WTC11 (cell line): ENCODE data around the gene MAN2B2. TPM values are rescaled to one million over a fixed set of nuclear protein-coding genes. Genes with fewer than 3 reads are reported as not detected.

Experiments used
- ATAC-seq: fragments of 200-7000 bp; cut with Tn5 transposase; 2 replicates; pipeline ENCODE4 v1.10.0; 2021; ENCODE audit warnings: mild to moderate bottlenecking, moderate library complexity
- CTCF ChIA-PET: fragments of 300-600 bp; sonication (Branson Sonifier 250); formaldehyde crosslinking; loops from one replicate; lab custom pipeline; 2021; ENCODE audit warnings: antibody characterized with exemption; lab: Charles Lee
- POLR2A ChIA-PET: fragments of 350-600 bp; sonication (Branson Sonifier 250); formaldehyde crosslinking; loops from one replicate; lab custom pipeline; 2021; ENCODE audit warnings: antibody characterized with exemption; lab: Charles Lee
- DNase-seq: peaks from one replicate; pipeline ENCODE4 v3.0.0; 2021; ENCODE audit warnings: low spot score
- H3K27ac Mint-ChIP-seq: 2 replicates; pipeline ENCODE4 v1.8.0; 2021; ENCODE audit warnings: mixed read lengths
- H3K27me3 Mint-ChIP-seq: 2 replicates; pipeline ENCODE4 v1.8.0; 2021; ENCODE audit warnings: low read depth, mild to moderate bottlenecking, moderate library complexity, mixed read lengths
- H3K36me3 Mint-ChIP-seq: 2 replicates; pipeline ENCODE4 v1.8.0; 2021; ENCODE audit warnings: mixed read lengths
- H3K4me1 Mint-ChIP-seq: 2 replicates; pipeline ENCODE4 v1.8.0; 2022; ENCODE audit warnings: mixed read lengths
- H3K4me3 Mint-ChIP-seq: 2 replicates; pipeline ENCODE4 v1.8.0; 2021; ENCODE audit warnings: mild to moderate bottlenecking, moderate library complexity, mixed read lengths
- H3K9me3 Mint-ChIP-seq: 2 replicates; pipeline ENCODE4 v1.8.0; 2021; ENCODE audit warnings: mixed read lengths
- CBFB ChIP-seq: sonication (generic); formaldehyde crosslinking; IDR thresholded peaks from 2 replicates; pipeline ENCODE4 v1.8.1; 2022; ENCODE audit warnings: mild to moderate bottlenecking, low read depth, missing genetic modification reagents
- ERG ChIP-seq: fragments of 250-450 bp; sonication (Bioruptor Pico); IDR thresholded peaks from 2 replicates; pipeline ENCODE4 v1.8.0; 2021; ENCODE audit warnings: mild to moderate bottlenecking
- GTF2I ChIP-seq: fragments of 250-450 bp; sonication (Bioruptor Pico); conservative IDR thresholded peaks from 2 replicates; pipeline ENCODE4 v1.4.0; 2021; ENCODE audit warnings: mild to moderate bottlenecking
- KAT7 ChIP-seq: sonication (generic); formaldehyde crosslinking; IDR thresholded peaks from 2 replicates; pipeline ENCODE4 v1.8.1; 2023; ENCODE audit warnings: missing genetic modification reagents, mild to moderate bottlenecking, borderline replicate concordance
- MYBL2 ChIP-seq: sonication (generic); formaldehyde crosslinking; IDR thresholded peaks from 2 replicates; pipeline ENCODE4 v1.8.1; 2023; ENCODE audit warnings: mild to moderate bottlenecking, moderate library complexity, missing genetic modification reagents
- SOX15 ChIP-seq: fragments of 250-450 bp; sonication (Bioruptor Pico); IDR thresholded peaks from 2 replicates; pipeline ENCODE4 v1.9.0; 2021; ENCODE audit warnings: mild to moderate bottlenecking
- USF1 ChIP-seq: sonication (generic); formaldehyde crosslinking; IDR thresholded peaks from 2 replicates; pipeline ENCODE4 v1.8.0; 2022; ENCODE audit warnings: mild to moderate bottlenecking, missing genetic modification reagents
- ZBTB21 ChIP-seq: sonication (generic); formaldehyde crosslinking; IDR thresholded peaks from 2 replicates; pipeline ENCODE4 v1.8.1; 2023; ENCODE audit warnings: mild to moderate bottlenecking, missing genetic modification reagents, borderline replicate concordance
- ZNF396 ChIP-seq: fragments of 250-450 bp; sonication (Bioruptor Pico); IDR thresholded peaks from 2 replicates; pipeline ENCODE4 v1.8.0; 2021; ENCODE audit warnings: mild to moderate bottlenecking, moderate library complexity, borderline replicate concordance
- total RNA-seq: library from RNA; stranded (reverse); gene quantifications from 3 replicates; pipeline ENCODE4 v1.2.3, GENCODE V29; 2021
- TF ChIP-seq, protein P1 (sequence below): fragments of 250-450 bp; sonication (Bioruptor Pico); IDR thresholded peaks from 2 replicates; pipeline ENCODE4 v2.1.2; 2022; ENCODE audit warnings: mild to moderate bottlenecking, moderate library complexity
- TF ChIP-seq, protein P2 (sequence below): sonication (generic); formaldehyde crosslinking; IDR thresholded peaks from 2 replicates; pipeline ENCODE4 v1.8.0; 2023; ENCODE audit warnings: mild to moderate bottlenecking, missing genetic modification reagents

The MAN2B2 gene
- total RNA-seq, 1 experiment from 2014 or later, result 6.3 TPM

DNA sequence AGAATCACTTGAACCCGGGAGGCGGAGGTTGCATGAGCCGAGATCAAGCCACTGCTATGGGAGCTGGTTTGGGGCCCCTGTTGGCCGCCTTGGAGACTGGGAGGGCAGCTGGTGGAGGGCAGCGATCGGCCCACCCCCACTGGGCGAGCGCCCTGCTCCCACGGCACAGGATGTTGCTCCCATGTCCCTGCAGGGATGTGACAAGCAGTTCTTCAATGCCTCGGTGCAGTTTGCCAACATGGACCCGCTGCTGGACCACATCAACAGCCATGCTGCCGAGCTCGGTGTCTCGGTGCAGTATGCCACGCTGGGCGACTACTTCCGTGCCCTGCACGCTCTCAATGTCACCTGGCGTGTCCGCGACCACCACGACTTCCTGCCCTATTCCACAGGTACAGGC lies 19.4 kb downstream of the MAN2B2 start (continued):
- TF ChIP-seq ERG (CRISPR knock-in tag) (no peak), CBFB (no peak)

DNA sequence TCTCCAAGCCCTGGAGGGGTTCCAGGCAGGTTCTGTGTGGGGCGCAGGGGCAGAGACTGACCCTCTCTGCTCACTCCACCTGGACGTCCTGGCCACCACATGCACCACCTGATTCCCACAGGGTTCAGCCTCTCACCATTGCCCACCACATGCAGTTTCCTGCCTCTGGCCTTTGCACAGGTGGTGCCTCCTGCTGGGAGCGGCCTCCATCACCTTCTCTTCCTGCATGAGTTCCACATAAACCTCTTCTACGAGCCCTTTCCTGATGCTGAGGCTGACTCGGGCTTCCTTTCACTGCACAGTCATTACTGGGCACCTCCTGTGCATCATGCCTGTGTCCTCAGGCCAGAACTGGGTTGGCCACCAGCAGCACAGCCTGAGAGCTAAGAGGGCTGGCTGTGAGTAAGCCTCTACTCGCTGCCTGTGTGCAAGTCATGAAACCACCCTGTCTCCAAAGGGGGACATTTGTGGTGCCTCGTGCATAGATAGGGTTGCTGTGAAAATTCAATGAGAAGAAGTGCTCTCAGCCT lies 19.9 kb downstream of the MAN2B2 start:
- H3K27ac Mint-ChIP-seq, result no peak overlapping the region
- POLR2A ChIA-PET, result no interaction called here
- DNase-seq (no peak), ATAC-seq (no peak)
- no peaks in the 10 kb centered on the region for H3K9me3 Mint-ChIP-seq
- no peaks in the 10 kb centered on the region for H3K4me1 Mint-ChIP-seq
- CTCF ChIA-PET, result no interaction called here
- H3K36me3 Mint-ChIP-seq, result peaks cover 2% of the 10 kb centered on the region; the same call in 1 of the 2 replicates
- H3K27me3 Mint-ChIP-seq, result peaks cover 4% of the 10 kb centered on the region; the same call in 1 of the 2 replicates
- H3K4me3 Mint-ChIP-seq, result no peak overlapping the region
- TF ChIP-seq KAT7 (CRISPR knock-in tag), result no peak
- TF ChIP-seq ZNF396 (CRISPR knock-in tag), result no peak
- no peak for TF ChIP-seq MYBL2
- TF ChIP-seq, protein P1, sequence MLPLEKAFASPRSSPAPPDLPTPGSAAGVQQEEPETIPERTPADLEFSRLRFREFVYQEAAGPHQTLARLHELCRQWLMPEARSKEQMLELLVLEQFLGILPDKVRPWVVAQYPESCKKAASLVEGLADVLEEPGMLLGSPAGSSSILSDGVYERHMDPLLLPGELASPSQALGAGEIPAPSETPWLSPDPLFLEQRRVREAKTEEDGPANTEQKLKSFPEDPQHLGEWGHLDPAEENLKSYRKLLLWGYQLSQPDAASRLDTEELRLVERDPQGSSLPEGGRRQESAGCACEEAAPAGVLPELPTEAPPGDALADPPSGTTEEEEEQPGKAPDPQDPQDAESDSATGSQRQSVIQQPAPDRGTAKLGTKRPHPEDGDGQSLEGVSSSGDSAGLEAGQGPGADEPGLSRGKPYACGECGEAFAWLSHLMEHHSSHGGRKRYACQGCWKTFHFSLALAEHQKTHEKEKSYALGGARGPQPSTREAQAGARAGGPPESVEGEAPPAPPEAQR, result no peak
- TF ChIP-seq GTF2I (CRISPR knock-in tag), result no peak

DNA sequence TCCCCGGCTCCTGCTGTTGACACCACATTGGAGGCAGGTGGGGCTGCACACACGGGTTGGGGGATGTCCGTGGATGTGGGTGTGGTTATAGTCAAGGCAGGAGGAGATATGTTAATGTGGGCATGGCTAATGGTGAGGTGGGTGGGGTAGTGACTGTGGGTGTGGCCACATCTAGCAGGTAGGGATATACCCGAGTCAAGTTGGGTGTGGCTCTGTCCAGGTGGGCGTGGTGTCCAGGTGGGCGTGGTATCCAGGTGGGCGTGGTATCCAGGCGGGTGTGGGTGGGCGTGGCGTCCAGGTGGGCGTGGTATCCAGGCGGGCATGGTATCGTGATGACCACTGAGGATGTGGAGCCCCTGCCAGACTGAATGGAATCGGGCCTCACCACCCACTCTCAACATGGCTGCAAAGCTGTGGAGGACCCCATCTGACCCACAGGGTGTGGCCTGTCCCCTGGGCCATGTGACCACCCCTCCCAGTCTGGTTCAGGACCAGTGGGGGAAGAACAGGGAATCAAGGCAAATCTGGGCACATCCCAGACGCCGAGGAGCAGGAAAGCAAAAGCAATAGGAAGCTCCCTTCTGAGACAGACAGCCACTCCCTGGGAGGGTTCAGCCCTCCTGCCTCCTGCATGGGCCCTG lies 21.0 kb downstream of the MAN2B2 start:
- ATAC-seq (peak; percentile 97), DNase-seq (peak; percentile 69)
- H3K4me1 Mint-ChIP-seq, result no peaks in the 10 kb centered on the region
- no peaks in the 10 kb centered on the region for H3K9me3 Mint-ChIP-seq
- CTCF ChIA-PET, result interaction anchor here (1.3 kb wide), 1 partner anchor 50 kb away, joined by 3 read pairs; no protein-coding TSS in a partner anchor
- POLR2A ChIA-PET, result no interaction called here
- H3K27ac Mint-ChIP-seq, result no peak overlapping the region
- TF ChIP-seq USF1 (CRISPR knock-in tag) (0 out of 2 replicates have a peak, but pooled peaks have one; percentile 21), ZBTB21 (CRISPR knock-in tag) (no peak), SOX15 (no peak)
- H3K27me3 Mint-ChIP-seq, result peaks cover 4% of the 10 kb centered on the region; the same call in 1 of the 2 replicates
- no peak overlapping the region for H3K4me3 Mint-ChIP-seq
- H3K36me3 Mint-ChIP-seq, result peaks cover 2% of the 10 kb centered on the region; the same call in 1 of the 2 replicates

DNA sequence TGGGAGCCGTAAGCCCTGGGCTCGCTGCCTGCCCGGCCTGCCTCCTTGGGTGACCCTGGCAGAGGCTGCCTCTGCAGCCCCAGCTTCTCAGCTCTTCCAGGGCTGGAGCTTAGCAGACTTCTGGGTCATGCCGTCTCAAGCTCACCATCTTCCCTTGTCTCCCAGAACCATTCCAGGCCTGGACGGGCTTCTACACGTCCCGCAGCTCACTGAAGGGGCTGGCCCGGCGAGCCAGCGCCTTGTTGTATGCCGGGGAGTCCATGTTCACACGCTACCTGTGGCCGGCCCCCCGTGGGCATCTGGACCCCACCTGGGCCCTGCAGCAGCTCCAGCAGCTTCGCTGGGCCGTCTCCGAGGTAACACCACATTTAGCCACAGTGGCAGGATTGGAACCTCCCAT lies 22.0 kb downstream of the MAN2B2 start:
- Mint-ChIP-seq H3K4me3 (no peak overlapping the region), H3K27ac (no peak overlapping the region), H3K27me3 (peaks cover 4% of the 10 kb centered on the region; the same call in 1 of the 2 replicates), H3K9me3 (no peaks in the 10 kb centered on the region), H3K4me1 (no peaks in the 10 kb centered on the region), H3K36me3 (peaks cover 2% of the 10 kb centered on the region; the same call in 1 of the 2 replicates)
- ATAC-seq (no peak), DNase-seq (no peak)
- TF ChIP-seq GTF2I (CRISPR knock-in tag), result no peak
- TF ChIP-seq, protein P2, sequence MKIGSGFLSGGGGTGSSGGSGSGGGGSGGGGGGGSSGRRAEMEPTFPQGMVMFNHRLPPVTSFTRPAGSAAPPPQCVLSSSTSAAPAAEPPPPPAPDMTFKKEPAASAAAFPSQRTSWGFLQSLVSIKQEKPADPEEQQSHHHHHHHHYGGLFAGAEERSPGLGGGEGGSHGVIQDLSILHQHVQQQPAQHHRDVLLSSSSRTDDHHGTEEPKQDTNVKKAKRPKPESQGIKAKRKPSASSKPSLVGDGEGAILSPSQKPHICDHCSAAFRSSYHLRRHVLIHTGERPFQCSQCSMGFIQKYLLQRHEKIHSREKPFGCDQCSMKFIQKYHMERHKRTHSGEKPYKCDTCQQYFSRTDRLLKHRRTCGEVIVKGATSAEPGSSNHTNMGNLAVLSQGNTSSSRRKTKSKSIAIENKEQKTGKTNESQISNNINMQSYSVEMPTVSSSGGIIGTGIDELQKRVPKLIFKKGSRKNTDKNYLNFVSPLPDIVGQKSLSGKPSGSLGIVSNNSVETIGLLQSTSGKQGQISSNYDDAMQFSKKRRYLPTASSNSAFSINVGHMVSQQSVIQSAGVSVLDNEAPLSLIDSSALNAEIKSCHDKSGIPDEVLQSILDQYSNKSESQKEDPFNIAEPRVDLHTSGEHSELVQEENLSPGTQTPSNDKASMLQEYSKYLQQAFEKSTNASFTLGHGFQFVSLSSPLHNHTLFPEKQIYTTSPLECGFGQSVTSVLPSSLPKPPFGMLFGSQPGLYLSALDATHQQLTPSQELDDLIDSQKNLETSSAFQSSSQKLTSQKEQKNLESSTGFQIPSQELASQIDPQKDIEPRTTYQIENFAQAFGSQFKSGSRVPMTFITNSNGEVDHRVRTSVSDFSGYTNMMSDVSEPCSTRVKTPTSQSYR (CRISPR knock-in tag), result no peak
- POLR2A ChIA-PET, result no interaction called here
- CTCF ChIA-PET, result interaction anchor here (1.1 to 1.5 kb wide), 4 partner anchors 47 to 105 kb away, joined by 3 to 5 read pairs (median 4); no protein-coding TSS in a partner anchor
